GM12874 (cell line): ENCODE results near the gene TPH2.

Experiments used
- TF ChIP-seq, protein P1 (sequence below): IDR thresholded peaks from 2 replicates; pipeline ENCODE4 v1.5.1; 2011; ENCODE audit warnings: low read depth, mild to moderate bottlenecking, control low read depth, low read length, moderate library complexity; ENCODE audit not compliant: insufficient read depth

TPH2 gene

GRCh38 chr12:72015895-72016294 is 77.2 kb downstream of the TPH2 start:
- TF ChIP-seq, protein P1, sequence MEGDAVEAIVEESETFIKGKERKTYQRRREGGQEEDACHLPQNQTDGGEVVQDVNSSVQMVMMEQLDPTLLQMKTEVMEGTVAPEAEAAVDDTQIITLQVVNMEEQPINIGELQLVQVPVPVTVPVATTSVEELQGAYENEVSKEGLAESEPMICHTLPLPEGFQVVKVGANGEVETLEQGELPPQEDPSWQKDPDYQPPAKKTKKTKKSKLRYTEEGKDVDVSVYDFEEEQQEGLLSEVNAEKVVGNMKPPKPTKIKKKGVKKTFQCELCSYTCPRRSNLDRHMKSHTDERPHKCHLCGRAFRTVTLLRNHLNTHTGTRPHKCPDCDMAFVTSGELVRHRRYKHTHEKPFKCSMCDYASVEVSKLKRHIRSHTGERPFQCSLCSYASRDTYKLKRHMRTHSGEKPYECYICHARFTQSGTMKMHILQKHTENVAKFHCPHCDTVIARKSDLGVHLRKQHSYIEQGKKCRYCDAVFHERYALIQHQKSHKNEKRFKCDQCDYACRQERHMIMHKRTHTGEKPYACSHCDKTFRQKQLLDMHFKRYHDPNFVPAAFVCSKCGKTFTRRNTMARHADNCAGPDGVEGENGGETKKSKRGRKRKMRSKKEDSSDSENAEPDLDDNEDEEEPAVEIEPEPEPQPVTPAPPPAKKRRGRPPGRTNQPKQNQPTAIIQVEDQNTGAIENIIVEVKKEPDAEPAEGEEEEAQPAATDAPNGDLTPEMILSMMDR = no peak

GRCh38 chr12:72017054-72017651 is 78.5 kb downstream of the TPH2 start:
- TF ChIP-seq, protein P1 = peak; percentile 77

- TF ChIP-seq, protein P1 = no peak
Observed at GRCh38 chr12:72018036-72018435, 79.4 kb downstream of the TPH2 start.

- TF ChIP-seq, protein P1 = no peak
Observed at GRCh38 chr12:72024613-72025012, 86.0 kb downstream of the TPH2 start.

DNA sequence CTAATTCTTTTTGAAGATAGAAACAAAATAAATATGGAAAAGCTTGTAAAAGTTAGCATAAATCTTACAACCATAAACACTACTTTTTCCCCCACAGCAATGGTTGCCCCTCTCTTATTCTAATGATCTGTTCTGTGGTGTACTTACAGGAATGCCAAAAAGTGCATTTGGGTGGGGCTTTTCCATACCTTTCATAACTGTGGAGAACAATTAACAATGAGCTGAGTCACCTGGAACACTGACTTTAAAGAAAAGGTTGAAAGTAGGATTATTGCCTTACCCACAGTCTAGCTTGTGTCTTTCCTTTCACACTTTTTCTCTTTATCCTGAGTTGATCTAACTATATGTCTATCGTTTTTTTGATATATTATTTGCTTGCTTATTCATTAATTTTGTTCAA is 86.9 kb downstream of the TPH2 start:
- TF ChIP-seq, protein P1 = no peak

- TF ChIP-seq, protein P1 = no peak
Observed at GRCh38 chr12:72028966-72029365, 90.3 kb downstream of the TPH2 start.

DNA sequence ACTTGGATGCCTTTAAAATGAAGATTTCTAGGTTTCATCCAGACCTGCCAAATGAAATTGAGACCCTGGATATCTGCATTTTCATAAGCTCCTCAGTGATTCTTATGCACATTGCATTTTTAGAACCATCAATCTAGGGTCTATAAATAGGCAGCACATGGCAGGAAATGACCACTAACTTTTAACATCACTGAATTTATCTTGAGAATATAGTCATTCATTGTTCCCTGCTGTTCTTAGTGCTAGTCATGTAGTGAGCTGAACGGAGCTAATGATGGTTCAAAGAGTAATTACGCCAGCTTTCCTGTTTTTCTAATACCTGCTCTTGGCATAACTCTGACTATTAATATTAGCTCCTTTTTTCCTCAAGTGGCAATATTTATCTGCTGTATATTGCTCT is 91.6 kb downstream of the TPH2 start:
- TF ChIP-seq, protein P1 = no peak
